WTC11 (cell line): ENCODE measurements around the gene CARMIL3. TPM values are rescaled to one million over a fixed set of nuclear protein-coding genes. Genes with fewer than 3 reads are reported as not detected.

Source experiments
- ELF4 ChIP-seq: sonication (generic); formaldehyde crosslinking; IDR thresholded peaks from 2 replicates; pipeline ENCODE4 v1.8.1; 2022; ENCODE audit warnings: low read depth, mild to moderate bottlenecking, moderate library complexity, missing genetic modification reagents
- EMX1 ChIP-seq: fragments of 250-450 bp; sonication (Bioruptor Pico); IDR thresholded peaks from 2 replicates; pipeline ENCODE4 v1.8.0; 2021; ENCODE audit warnings: mild to moderate bottlenecking
- IRF2 ChIP-seq: sonication (generic); formaldehyde crosslinking; IDR thresholded peaks from 2 replicates; pipeline ENCODE4 v1.8.0; 2022; ENCODE audit warnings: low read depth, missing genetic modification reagents, borderline replicate concordance
- JUN ChIP-seq: sonication (generic); formaldehyde crosslinking; IDR thresholded peaks from 2 replicates; pipeline ENCODE4 v1.8.0; 2023; ENCODE audit warnings: mild to moderate bottlenecking, missing genetic modification reagents
- KAT7 ChIP-seq: sonication (generic); formaldehyde crosslinking; IDR thresholded peaks from 2 replicates; pipeline ENCODE4 v1.8.1; 2023; ENCODE audit warnings: missing genetic modification reagents, mild to moderate bottlenecking, borderline replicate concordance
- MXD4 ChIP-seq: fragments of 250-450 bp; sonication (Bioruptor Pico); IDR thresholded peaks from 2 replicates; pipeline ENCODE4 v1.8.0; 2021; ENCODE audit warnings: mild to moderate bottlenecking, moderate library complexity, borderline replicate concordance
- NFATC4 ChIP-seq: fragments of 250-450 bp; sonication (Bioruptor Pico); IDR thresholded peaks from 2 replicates; pipeline ENCODE4 v1.9.0; 2021; ENCODE audit warnings: mild to moderate bottlenecking
- RELA ChIP-seq: sonication (generic); formaldehyde crosslinking; IDR thresholded peaks from 2 replicates; pipeline ENCODE4 v1.8.1; 2022; ENCODE audit warnings: missing genetic modification reagents, mild to moderate bottlenecking, borderline replicate concordance
- SMAD4 ChIP-seq: sonication (generic); formaldehyde crosslinking; IDR thresholded peaks from 2 replicates; pipeline ENCODE4 v1.8.0; 2022; ENCODE audit warnings: mild to moderate bottlenecking, missing genetic modification reagents
- SOX15 ChIP-seq: fragments of 250-450 bp; sonication (Bioruptor Pico); IDR thresholded peaks from 2 replicates; pipeline ENCODE4 v1.9.0; 2021; ENCODE audit warnings: mild to moderate bottlenecking
- TCF7 ChIP-seq: sonication (generic); formaldehyde crosslinking; IDR thresholded peaks from 2 replicates; pipeline ENCODE4 v1.8.0; 2022; ENCODE audit warnings: mild to moderate bottlenecking, low read depth, missing genetic modification reagents, moderate library complexity
- ZNF263 ChIP-seq: sonication (generic); formaldehyde crosslinking; IDR thresholded peaks from 2 replicates; pipeline ENCODE4 v1.8.1; 2022; ENCODE audit warnings: low read depth, mild to moderate bottlenecking, moderate library complexity, missing genetic modification reagents
- ZNF671 ChIP-seq: fragments of 250-450 bp; sonication (Bioruptor Pico); IDR thresholded peaks from 2 replicates; pipeline ENCODE4 v1.8.0; 2021; ENCODE audit warnings: mild to moderate bottlenecking
- total RNA-seq: library from RNA; stranded (reverse); gene quantifications from 3 replicates; pipeline ENCODE4 v1.2.3, GENCODE V29; 2021
- TF ChIP-seq, protein P1 (sequence below): sonication (generic); formaldehyde crosslinking; IDR thresholded peaks from 2 replicates; pipeline ENCODE4 v1.8.1; 2023; ENCODE audit warnings: mild to moderate bottlenecking, missing genetic modification reagents
- TF ChIP-seq, protein P2 (sequence below): sonication (generic); formaldehyde crosslinking; IDR thresholded peaks from 2 replicates; pipeline ENCODE4 v1.8.1; 2023; ENCODE audit warnings: mild to moderate bottlenecking, missing genetic modification reagents, borderline replicate concordance
- TF ChIP-seq, protein P3 (sequence below): fragments of 250-450 bp; sonication (Bioruptor Pico); IDR thresholded peaks from 2 replicates; pipeline ENCODE4 v1.9.0; 2021; ENCODE audit warnings: moderate library complexity, mild to moderate bottlenecking, inconsistent platforms, borderline replicate concordance
- TF ChIP-seq, protein P4 (sequence below): sonication (generic); formaldehyde crosslinking; conservative IDR thresholded peaks from 2 replicates; pipeline ENCODE4 v1.8.1; 2022; ENCODE audit warnings: mild to moderate bottlenecking, missing genetic modification reagents
- TF ChIP-seq, protein P5 (sequence below): sonication (generic); formaldehyde crosslinking; IDR thresholded peaks from 2 replicates; pipeline ENCODE4 v1.8.0; 2022; ENCODE audit warnings: missing genetic modification reagents
- TF ChIP-seq, protein P6 (sequence below): fragments of 250-450 bp; sonication (Bioruptor Pico); IDR thresholded peaks from 2 replicates; pipeline ENCODE4 v2.1.2; 2022; ENCODE audit warnings: mild to moderate bottlenecking, moderate library complexity
- TF ChIP-seq, protein P7 (sequence below): sonication (generic); formaldehyde crosslinking; conservative IDR thresholded peaks from 2 replicates; pipeline ENCODE4 v1.8.1; 2023; ENCODE audit warnings: mild to moderate bottlenecking, low read depth, missing genetic modification reagents, moderate library complexity

CARMIL3 gene
- total RNA-seq, 1 experiment from 2014 or later, result 13.0 TPM

DNA sequence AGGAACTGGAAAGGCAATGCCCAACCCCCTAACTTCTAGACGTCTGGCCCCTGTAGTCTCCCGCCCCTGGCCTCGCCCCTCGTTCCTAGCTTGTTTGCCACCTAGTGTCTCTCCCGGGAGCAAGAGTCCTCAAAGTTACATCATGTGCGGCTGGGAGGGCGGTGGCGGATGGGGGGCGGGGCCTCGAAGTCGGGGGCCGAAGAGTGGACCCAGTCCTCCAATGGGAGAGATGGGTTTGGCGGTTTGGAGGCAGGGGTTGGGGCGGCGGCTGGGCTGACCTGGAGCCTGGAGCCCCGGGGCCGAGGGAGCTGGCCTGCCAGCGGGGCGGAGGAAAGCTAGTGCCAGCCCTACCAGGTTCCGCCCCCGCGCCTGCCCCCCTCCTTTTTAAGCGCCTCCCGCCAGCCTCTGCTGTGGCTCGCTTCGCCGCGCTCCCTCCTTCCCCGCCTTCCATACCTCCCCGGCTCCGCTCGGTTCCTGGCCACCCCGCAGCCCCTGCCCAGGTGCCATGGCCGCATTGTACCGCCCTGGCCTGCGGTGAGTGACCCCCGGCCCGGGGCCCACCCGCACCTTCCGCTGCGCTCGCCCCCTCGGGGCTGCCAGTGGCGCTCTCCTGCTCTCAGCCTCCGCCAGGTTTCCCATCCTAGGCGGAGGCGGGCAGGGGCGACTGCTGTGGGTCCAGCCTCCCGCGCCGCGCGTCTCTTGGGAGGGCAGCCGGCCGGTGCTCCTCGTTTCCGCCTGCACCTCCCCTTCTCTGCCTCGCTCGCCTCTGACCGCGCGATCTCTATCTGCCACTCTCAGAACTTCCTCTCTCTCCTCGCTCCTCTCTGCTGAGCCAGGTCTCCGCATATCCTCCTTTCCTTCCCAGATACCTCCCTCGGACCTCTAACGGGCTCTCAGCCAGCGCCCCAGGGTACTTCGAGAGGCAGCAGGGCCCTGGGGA is 42.4 kb downstream of the CARMIL3 start, which contains the start of gene PCK2 (continued):
- TF ChIP-seq, protein P1, sequence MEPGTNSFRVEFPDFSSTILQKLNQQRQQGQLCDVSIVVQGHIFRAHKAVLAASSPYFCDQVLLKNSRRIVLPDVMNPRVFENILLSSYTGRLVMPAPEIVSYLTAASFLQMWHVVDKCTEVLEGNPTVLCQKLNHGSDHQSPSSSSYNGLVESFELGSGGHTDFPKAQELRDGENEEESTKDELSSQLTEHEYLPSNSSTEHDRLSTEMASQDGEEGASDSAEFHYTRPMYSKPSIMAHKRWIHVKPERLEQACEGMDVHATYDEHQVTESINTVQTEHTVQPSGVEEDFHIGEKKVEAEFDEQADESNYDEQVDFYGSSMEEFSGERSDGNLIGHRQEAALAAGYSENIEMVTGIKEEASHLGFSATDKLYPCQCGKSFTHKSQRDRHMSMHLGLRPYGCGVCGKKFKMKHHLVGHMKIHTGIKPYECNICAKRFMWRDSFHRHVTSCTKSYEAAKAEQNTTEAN, result 0 out of 2 replicates have a peak, but pooled peaks have one; percentile 73
- TF ChIP-seq, protein P2, sequence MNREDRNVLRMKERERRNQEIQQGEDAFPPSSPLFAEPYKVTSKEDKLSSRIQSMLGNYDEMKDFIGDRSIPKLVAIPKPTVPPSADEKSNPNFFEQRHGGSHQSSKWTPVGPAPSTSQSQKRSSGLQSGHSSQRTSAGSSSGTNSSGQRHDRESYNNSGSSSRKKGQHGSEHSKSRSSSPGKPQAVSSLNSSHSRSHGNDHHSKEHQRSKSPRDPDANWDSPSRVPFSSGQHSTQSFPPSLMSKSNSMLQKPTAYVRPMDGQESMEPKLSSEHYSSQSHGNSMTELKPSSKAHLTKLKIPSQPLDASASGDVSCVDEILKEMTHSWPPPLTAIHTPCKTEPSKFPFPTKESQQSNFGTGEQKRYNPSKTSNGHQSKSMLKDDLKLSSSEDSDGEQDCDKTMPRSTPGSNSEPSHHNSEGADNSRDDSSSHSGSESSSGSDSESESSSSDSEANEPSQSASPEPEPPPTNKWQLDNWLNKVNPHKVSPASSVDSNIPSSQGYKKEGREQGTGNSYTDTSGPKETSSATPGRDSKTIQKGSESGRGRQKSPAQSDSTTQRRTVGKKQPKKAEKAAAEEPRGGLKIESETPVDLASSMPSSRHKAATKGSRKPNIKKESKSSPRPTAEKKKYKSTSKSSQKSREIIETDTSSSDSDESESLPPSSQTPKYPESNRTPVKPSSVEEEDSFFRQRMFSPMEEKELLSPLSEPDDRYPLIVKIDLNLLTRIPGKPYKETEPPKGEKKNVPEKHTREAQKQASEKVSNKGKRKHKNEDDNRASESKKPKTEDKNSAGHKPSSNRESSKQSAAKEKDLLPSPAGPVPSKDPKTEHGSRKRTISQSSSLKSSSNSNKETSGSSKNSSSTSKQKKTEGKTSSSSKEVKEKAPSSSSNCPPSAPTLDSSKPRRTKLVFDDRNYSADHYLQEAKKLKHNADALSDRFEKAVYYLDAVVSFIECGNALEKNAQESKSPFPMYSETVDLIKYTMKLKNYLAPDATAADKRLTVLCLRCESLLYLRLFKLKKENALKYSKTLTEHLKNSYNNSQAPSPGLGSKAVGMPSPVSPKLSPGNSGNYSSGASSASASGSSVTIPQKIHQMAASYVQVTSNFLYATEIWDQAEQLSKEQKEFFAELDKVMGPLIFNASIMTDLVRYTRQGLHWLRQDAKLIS (CRISPR knock-in tag), result 0 out of 2 replicates have a peak, but pooled peaks have one; percentile 76
- TF ChIP-seq NFATC4 (CRISPR knock-in tag), result peak; percentile 76; the same call in 1 of the 2 replicates
- peak; percentile 86 for TF ChIP-seq TCF7 (CRISPR knock-in tag)
- TF ChIP-seq SOX15, result no peak
- TF ChIP-seq, protein P3, sequence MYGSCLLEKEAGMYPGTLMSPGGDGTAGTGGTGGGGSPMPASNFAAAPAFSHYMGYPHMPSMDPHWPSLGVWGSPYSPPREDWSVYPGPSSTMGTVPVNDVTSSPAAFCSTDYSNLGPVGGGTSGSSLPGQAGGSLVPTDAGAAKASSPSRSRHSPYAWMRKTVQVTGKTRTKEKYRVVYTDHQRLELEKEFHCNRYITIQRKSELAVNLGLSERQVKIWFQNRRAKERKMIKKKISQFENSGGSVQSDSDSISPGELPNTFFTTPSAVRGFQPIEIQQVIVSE (CRISPR knock-in tag), result no peak
- TF ChIP-seq, protein P4, sequence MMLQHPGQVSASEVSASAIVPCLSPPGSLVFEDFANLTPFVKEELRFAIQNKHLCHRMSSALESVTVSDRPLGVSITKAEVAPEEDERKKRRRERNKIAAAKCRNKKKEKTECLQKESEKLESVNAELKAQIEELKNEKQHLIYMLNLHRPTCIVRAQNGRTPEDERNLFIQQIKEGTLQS (CRISPR knock-in tag), result no peak
- TF ChIP-seq, protein P5, sequence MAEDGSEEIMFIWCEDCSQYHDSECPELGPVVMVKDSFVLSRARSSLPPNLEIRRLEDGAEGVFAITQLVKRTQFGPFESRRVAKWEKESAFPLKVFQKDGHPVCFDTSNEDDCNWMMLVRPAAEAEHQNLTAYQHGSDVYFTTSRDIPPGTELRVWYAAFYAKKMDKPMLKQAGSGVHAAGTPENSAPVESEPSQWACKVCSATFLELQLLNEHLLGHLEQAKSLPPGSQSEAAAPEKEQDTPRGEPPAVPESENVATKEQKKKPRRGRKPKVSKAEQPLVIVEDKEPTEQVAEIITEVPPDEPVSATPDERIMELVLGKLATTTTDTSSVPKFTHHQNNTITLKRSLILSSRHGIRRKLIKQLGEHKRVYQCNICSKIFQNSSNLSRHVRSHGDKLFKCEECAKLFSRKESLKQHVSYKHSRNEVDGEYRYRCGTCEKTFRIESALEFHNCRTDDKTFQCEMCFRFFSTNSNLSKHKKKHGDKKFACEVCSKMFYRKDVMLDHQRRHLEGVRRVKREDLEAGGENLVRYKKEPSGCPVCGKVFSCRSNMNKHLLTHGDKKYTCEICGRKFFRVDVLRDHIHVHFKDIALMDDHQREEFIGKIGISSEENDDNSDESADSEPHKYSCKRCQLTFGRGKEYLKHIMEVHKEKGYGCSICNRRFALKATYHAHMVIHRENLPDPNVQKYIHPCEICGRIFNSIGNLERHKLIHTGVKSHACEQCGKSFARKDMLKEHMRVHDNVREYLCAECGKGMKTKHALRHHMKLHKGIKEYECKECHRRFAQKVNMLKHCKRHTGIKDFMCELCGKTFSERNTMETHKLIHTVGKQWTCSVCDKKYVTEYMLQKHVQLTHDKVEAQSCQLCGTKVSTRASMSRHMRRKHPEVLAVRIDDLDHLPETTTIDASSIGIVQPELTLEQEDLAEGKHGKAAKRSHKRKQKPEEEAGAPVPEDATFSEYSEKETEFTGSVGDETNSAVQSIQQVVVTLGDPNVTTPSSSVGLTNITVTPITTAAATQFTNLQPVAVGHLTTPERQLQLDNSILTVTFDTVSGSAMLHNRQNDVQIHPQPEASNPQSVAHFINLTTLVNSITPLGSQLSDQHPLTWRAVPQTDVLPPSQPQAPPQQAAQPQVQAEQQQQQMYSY (CRISPR knock-in tag), result peak; percentile 85; the same call in 1 of the 2 replicates
- 0 out of 2 replicates have a peak, but pooled peaks have one; percentile 57 for TF ChIP-seq SMAD4 (CRISPR knock-in tag)
- TF ChIP-seq RELA (CRISPR knock-in tag), result peak; percentile 72; the same call in 1 of the 2 replicates
- TF ChIP-seq KAT7 (CRISPR knock-in tag), result peak; percentile 88
- TF ChIP-seq ZNF671 (CRISPR knock-in tag), result peak; percentile 67; the same call in 1 of the 2 replicates
- TF ChIP-seq, protein P6, sequence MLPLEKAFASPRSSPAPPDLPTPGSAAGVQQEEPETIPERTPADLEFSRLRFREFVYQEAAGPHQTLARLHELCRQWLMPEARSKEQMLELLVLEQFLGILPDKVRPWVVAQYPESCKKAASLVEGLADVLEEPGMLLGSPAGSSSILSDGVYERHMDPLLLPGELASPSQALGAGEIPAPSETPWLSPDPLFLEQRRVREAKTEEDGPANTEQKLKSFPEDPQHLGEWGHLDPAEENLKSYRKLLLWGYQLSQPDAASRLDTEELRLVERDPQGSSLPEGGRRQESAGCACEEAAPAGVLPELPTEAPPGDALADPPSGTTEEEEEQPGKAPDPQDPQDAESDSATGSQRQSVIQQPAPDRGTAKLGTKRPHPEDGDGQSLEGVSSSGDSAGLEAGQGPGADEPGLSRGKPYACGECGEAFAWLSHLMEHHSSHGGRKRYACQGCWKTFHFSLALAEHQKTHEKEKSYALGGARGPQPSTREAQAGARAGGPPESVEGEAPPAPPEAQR (CRISPR knock-in tag), result no peak
- TF ChIP-seq, protein P7, sequence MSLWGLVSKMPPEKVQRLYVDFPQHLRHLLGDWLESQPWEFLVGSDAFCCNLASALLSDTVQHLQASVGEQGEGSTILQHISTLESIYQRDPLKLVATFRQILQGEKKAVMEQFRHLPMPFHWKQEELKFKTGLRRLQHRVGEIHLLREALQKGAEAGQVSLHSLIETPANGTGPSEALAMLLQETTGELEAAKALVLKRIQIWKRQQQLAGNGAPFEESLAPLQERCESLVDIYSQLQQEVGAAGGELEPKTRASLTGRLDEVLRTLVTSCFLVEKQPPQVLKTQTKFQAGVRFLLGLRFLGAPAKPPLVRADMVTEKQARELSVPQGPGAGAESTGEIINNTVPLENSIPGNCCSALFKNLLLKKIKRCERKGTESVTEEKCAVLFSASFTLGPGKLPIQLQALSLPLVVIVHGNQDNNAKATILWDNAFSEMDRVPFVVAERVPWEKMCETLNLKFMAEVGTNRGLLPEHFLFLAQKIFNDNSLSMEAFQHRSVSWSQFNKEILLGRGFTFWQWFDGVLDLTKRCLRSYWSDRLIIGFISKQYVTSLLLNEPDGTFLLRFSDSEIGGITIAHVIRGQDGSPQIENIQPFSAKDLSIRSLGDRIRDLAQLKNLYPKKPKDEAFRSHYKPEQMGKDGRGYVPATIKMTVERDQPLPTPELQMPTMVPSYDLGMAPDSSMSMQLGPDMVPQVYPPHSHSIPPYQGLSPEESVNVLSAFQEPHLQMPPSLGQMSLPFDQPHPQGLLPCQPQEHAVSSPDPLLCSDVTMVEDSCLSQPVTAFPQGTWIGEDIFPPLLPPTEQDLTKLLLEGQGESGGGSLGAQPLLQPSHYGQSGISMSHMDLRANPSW (CRISPR knock-in tag), result no peak
- no peak for TF ChIP-seq JUN (CRISPR knock-in tag)
- TF ChIP-seq EMX1 (CRISPR knock-in tag), result 0 out of 2 replicates have a peak, but pooled peaks have one; percentile 3
- TF ChIP-seq MXD4, result no peak
- peak; percentile 16; the same call in 1 of the 2 replicates for TF ChIP-seq ZNF263 (CRISPR knock-in tag)
- TF ChIP-seq IRF2 (CRISPR knock-in tag), result no peak
- TF ChIP-seq ELF4, result 0 out of 2 replicates have a peak, but pooled peaks have one; percentile 45
